ENCODE data around the gene FADS6. TPM values are rescaled to one million over a fixed set of nuclear protein-coding genes. Genes with fewer than 3 reads are reported as not detected.

FADS6 gene
- total RNA-seq, 1 donor from 2014 or later = 0.16 TPM

Other genes with a start within 250 kb of the FADS6 start
- gene CD300LF, start 180.7 kb downstream of the FADS6 start, total RNA-seq = 0.16 TPM
- gene RAB37, start 156.4 kb downstream of the FADS6 start, total RNA-seq = 1.1 TPM
- gene NHERF1, start 145.0 kb downstream of the FADS6 start, total RNA-seq = 7.0 TPM
- 17.3 TPM for gene NAT9, start 117.3 kb downstream of the FADS6 start, total RNA-seq
- 0.47 TPM for gene GRIN2C, start 33.7 kb downstream of the FADS6 start, total RNA-seq
- gene FDXR, start 20.6 kb downstream of the FADS6 start, total RNA-seq = 3.1 TPM
- 0.16 TPM for gene USH1G, start 29.6 kb upstream of the FADS6 start, total RNA-seq
- not detected for gene OTOP2, start 30.6 kb upstream of the FADS6 start, total RNA-seq
- not detected for gene OTOP3, start 42.3 kb upstream of the FADS6 start, total RNA-seq
- gene HID1, start 79.1 kb upstream of the FADS6 start, total RNA-seq = 13.7 TPM
- 4.5 TPM for gene CDR2L, start 94.0 kb upstream of the FADS6 start, total RNA-seq
- gene MRPL58, start 119.0 kb upstream of the FADS6 start, total RNA-seq = 8.0 TPM
- 100 TPM for gene ATP5PD, start 153.3 kb upstream of the FADS6 start, total RNA-seq
- gene KCTD2, start 153.6 kb upstream of the FADS6 start, total RNA-seq = 30.4 TPM
- gene SLC16A5, start 194.3 kb upstream of the FADS6 start, total RNA-seq = 1.4 TPM
- 3.0 TPM for gene ARMC7, start 216.3 kb upstream of the FADS6 start, total RNA-seq
- 18.1 TPM for gene NT5C, start 238.1 kb upstream of the FADS6 start, total RNA-seq

All from occipital lobe (tissue), 1 donor.